HG02610 (cell line): ENCODE measurements around the gene FTO.
"Not testable (repeated sequence)": the region's sequence is repeated elsewhere in the genome, so short reads cannot be mapped to it uniquely, and the experiment has no call there.

Experiments used
- ATAC-seq: cut with Tn5 transposase; IDR thresholded peaks from one replicate; pipeline ENCODE4 v1.9.1; 2021; ENCODE audit warnings: mild to moderate bottlenecking, moderate library complexity; ENCODE audit not compliant: unreplicated experiment

The FTO gene

GRCh38 chr16:53849994-53850393 lies 146.0 kb downstream of the FTO start:
- ATAC-seq, result no peak

- ATAC-seq, result no peak
These were observed 148.7 kb downstream of the FTO start for GRCh38 chr16:53852678-53853077.

- ATAC-seq, result no peak
These were observed 151.1 kb downstream of the FTO start for GRCh38 chr16:53855056-53855455.

- ATAC-seq, result no peak
These were observed 151.6 kb downstream of the FTO start for GRCh38 chr16:53855511-53855910.

- ATAC-seq, result no peak
These were observed 156.1 kb downstream of the FTO start for GRCh38 chr16:53859995-53860540.

- ATAC-seq, result no peak
These were observed 159.9 kb downstream of the FTO start for GRCh38 chr16:53863861-53864260.

- ATAC-seq, result peak; percentile 28
These were observed 161.0 kb downstream of the FTO start for GRCh38 chr16:53864819-53865493.

GRCh38 chr16:53865494-53865863 lies 161.5 kb downstream of the FTO start:
- ATAC-seq, result peak; percentile 94

GRCh38 chr16:53866520-53866919 lies 162.6 kb downstream of the FTO start:
- ATAC-seq, result no peak

- ATAC-seq, result no peak
These were observed 166.9 kb downstream of the FTO start for GRCh38 chr16:53870831-53871230.

GRCh38 chr16:53872248-53873221 lies 168.6 kb downstream of the FTO start:
- no peak for ATAC-seq

GRCh38 chr16:53876811-53877210 lies 172.9 kb downstream of the FTO start:
- ATAC-seq, result no peak

GRCh38 chr16:53878216-53878615 lies 174.3 kb downstream of the FTO start:
- no peak for ATAC-seq

- ATAC-seq, result no peak
These were observed 177.4 kb downstream of the FTO start for GRCh38 chr16:53881371-53881770.

- ATAC-seq, result no peak
These were observed 178.4 kb downstream of the FTO start for GRCh38 chr16:53882310-53882709.

- no peak for ATAC-seq
These were observed 180.8 kb downstream of the FTO start for GRCh38 chr16:53884748-53885147.

GRCh38 chr16:53886482-53887378 lies 182.8 kb downstream of the FTO start:
- ATAC-seq, result no peak

- no peak for ATAC-seq
These were observed 184.3 kb downstream of the FTO start for GRCh38 chr16:53888222-53888621.

- not testable (repeated sequence) for ATAC-seq
These were observed 186.9 kb downstream of the FTO start for GRCh38 chr16:53890877-53891276.

- no peak for ATAC-seq
These were observed 187.6 kb downstream of the FTO start for GRCh38 chr16:53891409-53892139.
